MM.1S (cell line): ENCODE data around the gene NR2E1.

Source experiments
- DNase-seq: peaks from one replicate; pipeline ENCODE4 v3.0.0-alpha.2; 2015
- H2AFZ ChIP-seq: fragments of 300-600 bp; sonication (generic); 2 replicates; pipeline ENCODE4 v1.6.0; 2016; ENCODE audit warnings: antibody characterized with exemption, low read length
- H3F3A ChIP-seq: fragments of 300-600 bp; sonication (generic); 2 replicates; pipeline ENCODE4 v1.6.1; 2016; ENCODE audit warnings: mild to moderate bottlenecking, antibody characterized with exemption, low read length, moderate library complexity, mixed read lengths; ENCODE audit not compliant: insufficient read depth
- H3K27ac ChIP-seq: fragments of 300-600 bp; sonication (generic); 2 replicates; pipeline ENCODE4 v1.5.1; 2016; ENCODE audit warnings: mild to moderate bottlenecking, low read length
- H3K27me3 ChIP-seq: fragments of 300-600 bp; sonication (generic); replicated peaks from 2 replicates; pipeline ENCODE4 v1.6.0; 2016; ENCODE audit warnings: low read length; ENCODE audit not compliant: insufficient read depth
- H3K36me3 ChIP-seq: fragments of 300-600 bp; sonication (generic); replicated peaks from 2 replicates; pipeline ENCODE4 v1.6.1; 2016; ENCODE audit warnings: mild to moderate bottlenecking, low read length, mixed read lengths; ENCODE audit not compliant: insufficient read depth
- H3K4me1 ChIP-seq: fragments of 300-600 bp; sonication (generic); 2 replicates; pipeline ENCODE4 v1.6.1; 2016; ENCODE audit warnings: low read length, mixed read lengths
- H3K4me2 ChIP-seq: fragments of 300-600 bp; sonication (generic); 2 replicates; pipeline ENCODE4 v1.6.0; 2016; ENCODE audit warnings: low read depth, low read length
- H3K4me3 ChIP-seq: fragments of 300-600 bp; sonication (generic); 2 replicates; pipeline ENCODE4 v1.5.1; 2016; ENCODE audit warnings: low read length, mixed read lengths
- H3K79me2 ChIP-seq: fragments of 300-600 bp; sonication (generic); 2 replicates; pipeline ENCODE4 v1.6.1; 2016; ENCODE audit warnings: mixed run types, low read length, mixed read lengths
- H3K9ac ChIP-seq: fragments of 300-600 bp; sonication (generic); 2 replicates; pipeline ENCODE4 v1.6.1; 2016; ENCODE audit warnings: low read length, mixed read lengths
- H3K9me2 ChIP-seq: fragments of 300-600 bp; sonication (generic); replicated peaks from 2 replicates; pipeline ENCODE4 v1.6.1; 2016; ENCODE audit warnings: mild to moderate bottlenecking, low read length, mixed read lengths; ENCODE audit not compliant: insufficient read depth
- H3K9me3 ChIP-seq: fragments of 300-600 bp; sonication (generic); replicated peaks from 2 replicates; pipeline ENCODE4 v1.6.1; 2016; ENCODE audit warnings: mild to moderate bottlenecking, low read length, mixed read lengths; ENCODE audit not compliant: insufficient read depth
- H4K20me1 ChIP-seq: fragments of 300-600 bp; sonication (generic); 2 replicates; pipeline ENCODE4 v1.6.1; 2016; ENCODE audit warnings: mild to moderate bottlenecking, low read length, moderate library complexity, mixed read lengths; ENCODE audit not compliant: insufficient read depth
- EZH2 ChIP-seq: fragments of 300-600 bp; sonication (generic); optimal IDR thresholded peaks from 2 replicates; pipeline ENCODE3; 2017; ENCODE audit warnings: low read depth, mild to moderate bottlenecking, antibody characterized with exemption, low read length, mixed read lengths
- EZH2phosphoT487 ChIP-seq: fragments of 300-600 bp; sonication (generic); IDR thresholded peaks from 2 replicates; pipeline ENCODE4 v1.6.1; 2018; ENCODE audit warnings: antibody characterized with exemption, low read length
- TF ChIP-seq, protein P1 (sequence below): fragments of 300-600 bp; sonication (generic); IDR thresholded peaks from 2 replicates; pipeline ENCODE4 v1.5.1; 2016; ENCODE audit warnings: antibody characterized with exemption, low read length, mixed read lengths

The NR2E1 gene

DNA sequence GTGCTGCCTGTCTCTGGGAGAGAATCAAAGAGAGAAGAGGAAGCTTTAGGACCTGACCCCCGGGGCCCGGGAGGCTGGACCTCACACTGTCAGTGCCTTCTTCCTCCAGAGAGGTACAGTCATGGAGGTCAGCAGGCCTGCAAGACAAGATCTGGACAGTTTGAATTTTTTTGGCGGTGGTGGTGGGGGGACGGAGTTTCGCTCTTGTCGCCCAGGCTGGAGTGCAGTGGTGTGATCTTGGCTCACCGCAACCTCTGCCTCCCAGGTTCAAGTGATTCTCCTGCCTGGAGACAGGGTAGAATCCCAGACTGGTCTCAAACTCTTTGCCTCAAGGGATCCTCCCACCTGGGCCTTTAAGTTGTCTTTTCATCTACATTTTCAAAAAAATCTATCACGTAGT, 34.4 kb downstream of the NR2E1 start:
- Histone ChIP-seq H3K27ac (no peak overlapping the region), H3K4me2 (no peak overlapping the region), H3K4me1 (no peaks in the 10 kb centered on the region), H4K20me1 (no peaks in the 10 kb centered on the region), H3K79me2 (no peaks in the 10 kb centered on the region), H3K4me3 (no peak overlapping the region), H3K9ac (no peak overlapping the region), H3F3A (no peaks in the 10 kb centered on the region), H3K27me3 (no peaks in the 10 kb centered on the region), H3K9me2 (no peaks in the 10 kb centered on the region), H3K9me3 (no peaks in the 10 kb centered on the region), H2AFZ (no peak overlapping the region), H3K36me3 (no peaks in the 10 kb centered on the region)
- TF ChIP-seq, protein P1, sequence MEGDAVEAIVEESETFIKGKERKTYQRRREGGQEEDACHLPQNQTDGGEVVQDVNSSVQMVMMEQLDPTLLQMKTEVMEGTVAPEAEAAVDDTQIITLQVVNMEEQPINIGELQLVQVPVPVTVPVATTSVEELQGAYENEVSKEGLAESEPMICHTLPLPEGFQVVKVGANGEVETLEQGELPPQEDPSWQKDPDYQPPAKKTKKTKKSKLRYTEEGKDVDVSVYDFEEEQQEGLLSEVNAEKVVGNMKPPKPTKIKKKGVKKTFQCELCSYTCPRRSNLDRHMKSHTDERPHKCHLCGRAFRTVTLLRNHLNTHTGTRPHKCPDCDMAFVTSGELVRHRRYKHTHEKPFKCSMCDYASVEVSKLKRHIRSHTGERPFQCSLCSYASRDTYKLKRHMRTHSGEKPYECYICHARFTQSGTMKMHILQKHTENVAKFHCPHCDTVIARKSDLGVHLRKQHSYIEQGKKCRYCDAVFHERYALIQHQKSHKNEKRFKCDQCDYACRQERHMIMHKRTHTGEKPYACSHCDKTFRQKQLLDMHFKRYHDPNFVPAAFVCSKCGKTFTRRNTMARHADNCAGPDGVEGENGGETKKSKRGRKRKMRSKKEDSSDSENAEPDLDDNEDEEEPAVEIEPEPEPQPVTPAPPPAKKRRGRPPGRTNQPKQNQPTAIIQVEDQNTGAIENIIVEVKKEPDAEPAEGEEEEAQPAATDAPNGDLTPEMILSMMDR, result no peak
- TF ChIP-seq EZH2phosphoT487 (no peak), EZH2 (no peak)
- DNase-seq, result no peak

DNA sequence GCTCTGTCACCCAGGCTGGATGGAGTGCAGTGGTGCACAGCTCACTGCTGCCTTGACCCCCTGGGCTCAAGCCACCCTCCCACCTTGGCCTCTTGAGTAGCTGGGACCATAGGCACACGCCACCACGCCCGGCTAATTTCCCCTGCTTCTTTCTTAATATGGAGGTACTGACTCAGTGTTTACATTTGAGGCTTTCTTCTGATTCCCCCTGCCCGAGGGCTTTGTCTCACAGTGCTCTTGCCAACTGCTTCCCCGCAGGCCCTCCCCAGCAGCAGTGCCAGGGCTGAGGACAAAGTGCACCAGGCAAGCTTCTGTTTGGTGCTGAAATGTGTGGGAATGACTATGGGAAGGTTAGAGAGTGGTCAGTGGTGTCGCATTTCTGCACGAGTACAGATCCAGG, 34.8 kb downstream of the NR2E1 start:
- Histone ChIP-seq H3K9me2 (no peaks in the 10 kb centered on the region), H3K36me3 (no peaks in the 10 kb centered on the region), H3K27me3 (no peaks in the 10 kb centered on the region), H3F3A (no peaks in the 10 kb centered on the region), H4K20me1 (no peaks in the 10 kb centered on the region), H3K79me2 (no peaks in the 10 kb centered on the region), H3K4me1 (no peaks in the 10 kb centered on the region), H3K27ac (no peak overlapping the region), H3K9me3 (no peaks in the 10 kb centered on the region), H3K4me2 (no peak overlapping the region), H3K4me3 (no peak overlapping the region), H3K9ac (no peak overlapping the region), H2AFZ (no peak overlapping the region)
- no peak for DNase-seq
- TF ChIP-seq, protein P1, result no peak
- TF ChIP-seq EZH2phosphoT487, result no peak
- no peak for TF ChIP-seq EZH2

DNA sequence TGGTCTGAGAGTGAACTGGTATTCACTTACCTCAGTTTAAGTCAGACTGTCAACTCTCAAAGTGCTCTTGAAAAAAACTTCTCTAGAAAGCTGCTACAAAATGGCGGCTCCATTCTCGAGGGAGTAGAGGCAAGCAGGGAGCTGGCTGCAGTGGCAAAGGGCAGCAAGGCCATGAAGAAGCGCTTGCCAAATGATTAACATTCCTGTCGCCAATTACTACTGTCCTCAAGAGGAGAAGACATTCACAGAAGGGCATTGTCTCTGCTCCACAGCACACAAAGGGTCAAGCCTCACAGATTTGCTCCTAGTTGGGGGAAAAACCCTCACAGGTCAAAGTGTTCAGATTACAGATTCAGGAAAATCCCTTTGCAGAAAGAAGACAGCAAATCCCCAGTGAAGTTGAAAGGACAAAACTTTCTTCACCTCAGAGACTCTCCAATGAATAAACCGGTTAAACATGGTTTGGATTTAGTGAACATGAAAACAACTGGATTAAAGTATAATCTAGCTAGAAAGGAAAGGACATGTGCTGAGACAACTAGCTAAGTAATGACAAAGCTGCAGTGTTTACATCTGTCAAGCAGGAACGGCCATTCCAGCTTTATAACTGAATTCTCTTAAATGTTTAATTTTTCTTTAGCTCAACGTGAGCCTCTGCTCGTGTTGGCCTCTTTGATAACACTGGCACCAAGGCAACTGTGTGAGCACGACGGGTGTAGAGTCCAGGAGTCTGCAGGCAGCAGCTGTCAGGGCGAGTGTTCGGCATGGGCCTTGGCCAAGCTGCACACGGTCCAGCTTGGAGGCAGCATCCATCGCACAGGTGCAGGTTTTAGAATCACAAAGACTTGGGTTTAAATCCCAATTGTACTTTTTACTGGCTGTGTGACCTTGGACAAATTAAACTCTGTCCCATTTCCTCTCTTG, 37.6 kb downstream of the NR2E1 start:
- no peak overlapping the region for H3K4me3 ChIP-seq
- no peak overlapping the region for H3K9ac ChIP-seq
- DNase-seq, result no peak
- H2AFZ ChIP-seq, result no peak overlapping the region
- no peaks in the 10 kb centered on the region for H3F3A ChIP-seq
- H3K9me2 ChIP-seq, result no peaks in the 10 kb centered on the region
- no peak overlapping the region for H3K4me2 ChIP-seq
- no peak overlapping the region for H3K27ac ChIP-seq
- no peaks in the 10 kb centered on the region for H3K4me1 ChIP-seq
- H3K27me3 ChIP-seq, result no peaks in the 10 kb centered on the region
- H4K20me1 ChIP-seq, result no peaks in the 10 kb centered on the region
- no peaks in the 10 kb centered on the region for H3K79me2 ChIP-seq
- TF ChIP-seq EZH2phosphoT487 (no peak), EZH2 (no peak)
- TF ChIP-seq, protein P1, result no peak
- no peaks in the 10 kb centered on the region for H3K36me3 ChIP-seq
- H3K9me3 ChIP-seq, result no peaks in the 10 kb centered on the region
